CD4-positive, alpha-beta T cell treated with Interleukin-6 for 4 hours (primary cell): ENCODE data around the gene TBX15.

Source experiments
- DNase-seq: peaks from one replicate; pipeline ENCODE4 v3.0.0-alpha.2; 2020; ENCODE audit warnings: mixed read lengths

The TBX15 gene

GRCh38 chr1:119001181-119002027, 13.3 kb upstream of the TBX15 start:
- DNase-seq = no peak

- DNase-seq = no peak
Observed at GRCh38 chr1:119000371-119001180, 12.4 kb upstream of the TBX15 start.

- no peak for DNase-seq
Observed at GRCh38 chr1:118999348-119000071, 11.4 kb upstream of the TBX15 start.

GRCh38 chr1:118998171-118998570, 10.0 kb upstream of the TBX15 start:
- no peak for DNase-seq

- no peak for DNase-seq
Observed at GRCh38 chr1:118997225-118997624, 9.1 kb upstream of the TBX15 start.

- no peak for DNase-seq
Observed at GRCh38 chr1:118995312-118996016, 7.3 kb upstream of the TBX15 start.

- no peak for DNase-seq
Observed at GRCh38 chr1:118993700-118994026, 5.5 kb upstream of the TBX15 start.

- no peak for DNase-seq
Observed at GRCh38 chr1:118992868-118993699, 4.9 kb upstream of the TBX15 start.

GRCh38 chr1:118992237-118992825, 4.2 kb upstream of the TBX15 start:
- DNase-seq = no peak

GRCh38 chr1:118991448-118991847, 3.3 kb upstream of the TBX15 start:
- DNase-seq = no peak

GRCh38 chr1:118990513-118991152, 2.5 kb upstream of the TBX15 start:
- no peak for DNase-seq

- no peak for DNase-seq
Observed at GRCh38 chr1:118989878-118990378, 1.8 kb upstream of the TBX15 start.

GRCh38 chr1:118989006-118989815, 1.1 kb upstream of the TBX15 start:
- no peak for DNase-seq

- DNase-seq = no peak
Observed at GRCh38 chr1:118987468-118988185, 516 bp downstream of the TBX15 start.

GRCh38 chr1:118986555-118987467, 1.3 kb downstream of the TBX15 start:
- no peak for DNase-seq

- DNase-seq = no peak
Observed at GRCh38 chr1:118985640-118986554, 2.2 kb downstream of the TBX15 start.
